ENCODE data around the gene SCFD2. TPM values are rescaled to one million over a fixed set of nuclear protein-coding genes. Genes with fewer than 3 reads are reported as not detected.
"Not testable (repeated sequence)": the region's sequence is repeated elsewhere in the genome, so short reads cannot be mapped to it uniquely, and the experiment has no call there.

The SCFD2 gene
- total RNA-seq, 2 donors from 2014 or later, result 17.5 to 18.6 TPM

- intact Hi-C loops (cut with DNase I), result no loop called here
- no peak for DNase-seq (ENCODE audit: low spot score)
Observed at GRCh38 chr4:53009824-53010223, 356.0 kb downstream of the SCFD2 start.

GRCh38 chr4:53007024-53007423 is 358.8 kb downstream of the SCFD2 start:
- DNase-seq (ENCODE audit: low spot score), result no peak
- intact Hi-C loops (cut with DNase I), result no loop called here

- DNase-seq (ENCODE audit: low spot score), result no peak
- intact Hi-C loops (cut with DNase I), result no loop called here
Observed at GRCh38 chr4:53005808-53006207, 360.1 kb downstream of the SCFD2 start.

DNA sequence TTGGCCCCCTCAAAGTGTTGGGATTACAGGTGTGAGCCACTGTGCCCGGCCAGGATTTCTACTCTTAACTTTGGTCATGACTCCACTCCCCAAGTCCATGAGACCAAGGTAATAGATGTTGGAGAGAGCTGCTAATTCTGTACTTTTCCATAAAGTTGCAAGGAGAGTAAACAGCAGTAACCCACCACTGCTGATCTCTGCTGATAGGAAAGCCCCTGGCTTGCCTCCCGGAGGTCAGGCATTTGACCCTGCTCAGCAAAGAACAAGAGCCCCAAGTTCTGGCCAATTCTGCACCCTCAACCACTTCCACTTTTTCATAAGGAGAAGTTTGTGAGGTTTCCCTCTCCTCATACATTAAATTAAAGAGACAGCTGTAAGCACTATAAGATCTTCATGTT is 360.7 kb downstream of the SCFD2 start:
- intact Hi-C loops (cut with DNase I), result no loop called here
- no peak for DNase-seq (ENCODE audit: low spot score)

- intact Hi-C loops (cut with DNase I), result no loop called here
- DNase-seq (ENCODE audit: low spot score), result no peak
Observed at GRCh38 chr4:53004497-53005148, 361.2 kb downstream of the SCFD2 start.

DNA sequence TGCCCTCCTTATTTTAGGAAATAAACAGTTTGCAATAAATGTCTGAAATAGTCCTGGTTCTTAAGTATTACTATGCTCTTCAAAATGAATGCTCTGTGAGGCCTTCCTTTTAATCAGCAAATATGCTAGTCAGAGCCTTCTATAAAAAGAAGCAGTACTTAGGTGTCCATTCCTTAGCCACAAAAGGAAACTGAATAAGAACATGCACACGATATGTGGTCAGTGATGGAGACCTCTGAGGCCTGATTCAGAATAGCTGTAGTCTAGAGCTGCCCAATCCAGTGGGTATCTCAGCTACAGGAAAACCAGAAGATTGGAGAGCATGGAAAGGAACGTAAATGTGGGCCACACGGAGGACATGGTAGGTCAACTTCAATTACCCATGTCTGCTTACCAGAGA is 361.9 kb downstream of the SCFD2 start:
- no peak for DNase-seq (ENCODE audit: low spot score)
- intact Hi-C loops (cut with DNase I), result no loop called here

DNA sequence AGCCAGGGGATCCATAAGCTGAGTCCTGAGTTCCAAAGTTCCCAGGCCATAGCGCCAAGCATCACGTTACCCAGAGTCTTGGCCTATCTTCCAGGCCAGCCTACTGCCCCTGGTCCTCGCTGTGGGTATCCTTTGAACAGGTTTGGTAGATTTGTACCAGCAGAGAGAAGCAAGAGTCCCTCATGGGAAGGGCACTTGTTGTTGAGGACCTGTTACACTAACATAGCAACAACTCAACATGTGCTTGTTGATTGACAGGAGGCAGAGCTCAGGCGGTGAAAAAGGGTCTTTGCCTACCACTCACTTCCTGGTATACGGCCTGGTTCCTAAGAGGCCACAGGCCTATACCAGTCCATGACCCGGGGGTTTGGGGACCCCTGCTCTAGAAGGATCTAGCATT is 365.3 kb downstream of the SCFD2 start:
- no peak for DNase-seq (ENCODE audit: low spot score)
- intact Hi-C loops (cut with DNase I), result no loop called here

DNA sequence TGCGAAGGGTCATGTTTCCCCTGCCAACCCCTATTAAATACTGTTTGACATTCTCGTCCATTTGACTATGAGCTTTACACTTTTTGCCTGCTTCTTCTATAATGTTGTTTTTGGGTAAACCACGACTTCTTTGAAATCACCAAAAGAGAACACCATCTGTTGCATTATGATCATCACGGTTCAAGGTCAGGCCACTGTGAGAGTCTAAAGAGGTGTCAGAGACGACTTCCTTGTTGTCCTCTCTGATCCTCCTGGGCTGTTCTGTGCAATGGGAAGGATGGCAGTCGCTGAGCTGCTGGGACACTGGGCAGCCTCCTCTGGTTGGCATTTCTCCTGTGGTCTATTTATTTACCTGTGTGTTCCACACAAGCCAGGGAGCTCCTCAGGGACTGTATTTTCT is 366.2 kb downstream of the SCFD2 start:
- DNase-seq (ENCODE audit: low spot score), result no peak
- intact Hi-C loops (cut with DNase I), result no loop called here

DNA sequence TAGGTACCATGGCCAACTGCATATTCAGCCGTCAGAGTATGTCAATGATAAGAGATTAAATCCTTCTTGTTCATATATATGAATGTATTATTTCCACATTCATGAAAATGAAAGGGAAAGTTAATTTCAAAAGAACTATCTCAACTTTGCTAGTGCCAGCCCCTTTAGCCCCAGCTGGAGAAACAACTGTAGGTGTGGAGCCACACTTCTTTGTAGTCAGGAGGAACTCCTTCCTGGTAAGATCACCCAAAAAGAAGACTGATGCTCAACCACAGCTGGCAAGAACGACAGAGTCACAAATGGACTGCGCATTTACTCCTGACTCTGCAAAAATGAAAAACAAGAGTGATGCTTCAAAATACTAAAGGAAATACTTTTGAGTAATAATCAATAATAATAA is 367.4 kb downstream of the SCFD2 start:
- intact Hi-C loops (cut with DNase I), result no loop called here
- DNase-seq (ENCODE audit: low spot score), result no peak

DNA sequence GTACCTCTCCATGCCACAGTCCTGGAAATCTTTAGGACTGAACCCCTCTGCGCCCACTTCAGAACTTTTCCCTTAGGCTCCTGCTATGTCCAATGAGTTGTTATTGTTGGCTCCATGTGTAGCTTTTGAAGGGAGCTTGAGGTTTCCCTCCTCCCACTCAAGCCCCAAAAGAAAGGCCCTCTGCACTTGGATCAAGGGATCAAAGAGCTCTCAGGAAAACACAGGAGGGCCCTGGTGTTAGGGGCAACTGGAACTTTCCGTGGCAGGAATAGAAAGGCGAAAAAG is 368.8 kb downstream of the SCFD2 start:
- intact Hi-C loops (cut with DNase I), result no loop called here
- no peak for DNase-seq (ENCODE audit: low spot score)

GRCh38 chr4:52996261-52997131 is 369.4 kb downstream of the SCFD2 start:
- no peak for DNase-seq (ENCODE audit: low spot score)
- intact Hi-C loops (cut with DNase I), result no loop called here

- DNase-seq (ENCODE audit: low spot score), result no peak
- intact Hi-C loops (cut with DNase I), result no loop called here
Observed at GRCh38 chr4:52995360-52996030, 370.4 kb downstream of the SCFD2 start.

- intact Hi-C loops (cut with DNase I), result no loop called here
- no peak for DNase-seq (ENCODE audit: low spot score)
Observed at GRCh38 chr4:52994567-52994966, 371.3 kb downstream of the SCFD2 start.

DNA sequence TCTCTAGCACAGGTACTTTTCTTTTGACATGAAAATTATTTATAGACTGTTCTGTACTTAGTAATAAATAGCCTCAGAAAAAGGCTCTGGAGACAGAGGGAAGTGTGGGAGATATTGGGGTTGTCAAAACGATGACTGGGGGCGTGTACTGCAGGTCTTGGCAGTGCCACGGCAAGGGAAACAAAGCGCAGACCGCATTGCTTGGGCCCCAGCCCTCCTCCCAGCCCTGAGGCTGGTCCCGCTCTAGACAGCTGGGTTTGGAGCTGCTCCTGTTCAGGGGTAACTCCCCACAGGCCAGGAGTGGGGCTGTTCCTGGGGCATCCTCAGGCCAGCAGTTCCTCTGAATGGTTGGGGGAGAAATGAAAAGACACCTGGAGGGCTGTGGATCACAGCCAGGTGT is 372.1 kb downstream of the SCFD2 start:
- no peak for DNase-seq (ENCODE audit: low spot score)
- intact Hi-C loops (cut with DNase I), result no loop called here

GRCh38 chr4:52992551-52992950 is 373.3 kb downstream of the SCFD2 start:
- intact Hi-C loops (cut with DNase I); DNase-seq (ENCODE audit: low spot score): not testable (repeated sequence)

GRCh38 chr4:52991472-52991871 is 374.4 kb downstream of the SCFD2 start:
- intact Hi-C loops (cut with DNase I), result no loop called here
- DNase-seq (ENCODE audit: low spot score), result no peak

- intact Hi-C loops (cut with DNase I), result no loop called here
- no peak for DNase-seq (ENCODE audit: low spot score)
Observed at GRCh38 chr4:52990706-52991105, 375.2 kb downstream of the SCFD2 start.

- DNase-seq (ENCODE audit: low spot score), result no peak
- intact Hi-C loops (cut with DNase I), result loop anchor here in 1 of 2 donors (10.0 kb wide), 1 partner anchor 615 kb away; no protein-coding TSS in a partner anchor
Observed at GRCh38 chr4:52989865-52990264, 376.0 kb downstream of the SCFD2 start.

- no peak for DNase-seq (ENCODE audit: low spot score)
- intact Hi-C loops (cut with DNase I), result loop anchor here in 1 of 2 donors (10.0 kb wide), 1 partner anchor 613 kb away; no protein-coding TSS in a partner anchor
Observed at GRCh38 chr4:52987392-52988056, 378.3 kb downstream of the SCFD2 start.

GRCh38 chr4:52984462-52984881 is 381.4 kb downstream of the SCFD2 start:
- intact Hi-C loops (cut with DNase I), result loop anchor here in 1 of 2 donors (5.0 to 10.0 kb wide), 2 partner anchors 437 to 610 kb away; no protein-coding TSS in a partner anchor
- no peak for DNase-seq (ENCODE audit: low spot score)

Data from posterior vena cava (tissue), 2 donors.